Measurements from ENCODE around the gene TMEM51.
"Not testable (repeated sequence)": the region's sequence is repeated elsewhere in the genome, so short reads cannot be mapped to it uniquely, and the experiment has no call there.

TMEM51 gene

GRCh38 chr1:15154480-15155036, 1.0 kb downstream of the TMEM51 start:
- DNase-seq (ENCODE audit: low spot score) = no peak

- DNase-seq (ENCODE audit: low spot score) = no peak
Observed at GRCh38 chr1:15155191-15155590, 1.6 kb downstream of the TMEM51 start.

- no peak for DNase-seq (ENCODE audit: low spot score)
Observed at GRCh38 chr1:15155888-15156741, 2.6 kb downstream of the TMEM51 start.

GRCh38 chr1:15156807-15157380, 3.3 kb downstream of the TMEM51 start:
- no peak for DNase-seq (ENCODE audit: low spot score)

GRCh38 chr1:15157524-15158399, 4.2 kb downstream of the TMEM51 start:
- DNase-seq (ENCODE audit: low spot score) = no peak

- no peak for DNase-seq (ENCODE audit: low spot score)
Observed at GRCh38 chr1:15158506-15159165, 5.1 kb downstream of the TMEM51 start.

GRCh38 chr1:15159166-15159555, 5.6 kb downstream of the TMEM51 start:
- DNase-seq (ENCODE audit: low spot score) = no peak

- no peak for DNase-seq (ENCODE audit: low spot score)
Observed at GRCh38 chr1:15160626-15161025, 7.1 kb downstream of the TMEM51 start.

- DNase-seq (ENCODE audit: low spot score) = no peak
Observed at GRCh38 chr1:15167386-15167785, 13.8 kb downstream of the TMEM51 start.

- DNase-seq (ENCODE audit: low spot score) = no peak
Observed at GRCh38 chr1:15168479-15168878, 14.9 kb downstream of the TMEM51 start.

- DNase-seq (ENCODE audit: low spot score) = no peak
Observed at GRCh38 chr1:15170071-15170470, 16.5 kb downstream of the TMEM51 start.

- no peak for DNase-seq (ENCODE audit: low spot score)
Observed at GRCh38 chr1:15171271-15171908, 17.8 kb downstream of the TMEM51 start.

- DNase-seq (ENCODE audit: low spot score) = no peak
Observed at GRCh38 chr1:15172405-15173259, 19.1 kb downstream of the TMEM51 start.

- no peak for DNase-seq (ENCODE audit: low spot score)
Observed at GRCh38 chr1:15173863-15174614, 20.5 kb downstream of the TMEM51 start.

GRCh38 chr1:15174615-15174983, 21.1 kb downstream of the TMEM51 start:
- DNase-seq (ENCODE audit: low spot score) = no peak

GRCh38 chr1:15175324-15176094, 22.0 kb downstream of the TMEM51 start:
- not testable (repeated sequence) for DNase-seq (ENCODE audit: low spot score)

- no peak for DNase-seq (ENCODE audit: low spot score)
Observed at GRCh38 chr1:15176120-15176519, 22.6 kb downstream of the TMEM51 start.

- DNase-seq (ENCODE audit: low spot score) = no peak
Observed at GRCh38 chr1:15176898-15177665, 23.5 kb downstream of the TMEM51 start.

All from hematopoietic multipotent progenitor cell treated with erythropoietin and hydrocortisone succinate and interleukin-3 and kit ligand, for 17 days (in vitro differentiated cells).